Tibial artery (tissue), 4 donors: ENCODE data around the gene MIS18A.

ENCODE experiments used
- DNase-seq, 2 donors: peaks; one replicate each; pipeline ENCODE4 v3.0.0-alpha.2; 2019
- H3K27ac ChIP-seq, 2 donors: fragments of 200-600 bp; sonication (generic) in 1 of 2; 1 replicate in 1 of 2; 2 replicates in 1 of 2; pipeline ENCODE4 v1.5.1; 2018 to 2019; ENCODE audit warnings: mild to moderate bottlenecking in 1 of 2
- H3K27me3 ChIP-seq, 2 donors: fragments of 200-600 bp; sonication (generic) in 1 of 2; one replicate each; pipeline versions ENCODE4 v1.5.1 to v1.6.0; 2016 to 2019
- H3K36me3 ChIP-seq, 3 donors: fragments of 200-600 bp; sonication (generic) in 2 of 3; one replicate each; pipeline ENCODE4 v1.5.1; 2016 to 2019; ENCODE audit warnings: mild to moderate bottlenecking in 2 of 3
- H3K4me1 ChIP-seq, 4 donors: fragments of 200-600 bp; sonication (generic) in 2 of 4; 1 replicate in 3 of 4; 2 replicates in 1 of 4; pipeline ENCODE4 v1.5.1; 2016 to 2019
- H3K4me3 ChIP-seq, 2 donors: fragments of 200-600 bp; sonication (generic) in 1 of 2; 1 replicate in 1 of 2; 2 replicates in 1 of 2; pipeline ENCODE4 v1.5.1; 2018 to 2019; ENCODE audit warnings: mild to moderate bottlenecking in 2 of 2
- H3K9me3 ChIP-seq, 3 donors: fragments of 200-600 bp; sonication (generic) in 1 of 3; one replicate each; pipeline ENCODE4 v1.5.1; 2016 to 2019
- intact Hi-C: fragments of 100-400 bp; cut with DNase I; formaldehyde crosslinking; loops from one replicate; pipeline ENCODE4 v1.15.0; 2023; ENCODE audit warnings: low total_unique reads
- TF ChIP-seq, protein P1 (sequence below), 2 experiments: fragments of 200-600 bp in 1 of 2; fragments of 450-650 bp in 1 of 2; IDR thresholded peaks; one replicate each; pipeline ENCODE4 v1.5.1; 2017 to 2019; ENCODE audit warnings: antibody characterized with exemption in 2 of 2, mild to moderate bottlenecking in 1 of 2, moderate library complexity in 1 of 2

MIS18A gene

DNA sequence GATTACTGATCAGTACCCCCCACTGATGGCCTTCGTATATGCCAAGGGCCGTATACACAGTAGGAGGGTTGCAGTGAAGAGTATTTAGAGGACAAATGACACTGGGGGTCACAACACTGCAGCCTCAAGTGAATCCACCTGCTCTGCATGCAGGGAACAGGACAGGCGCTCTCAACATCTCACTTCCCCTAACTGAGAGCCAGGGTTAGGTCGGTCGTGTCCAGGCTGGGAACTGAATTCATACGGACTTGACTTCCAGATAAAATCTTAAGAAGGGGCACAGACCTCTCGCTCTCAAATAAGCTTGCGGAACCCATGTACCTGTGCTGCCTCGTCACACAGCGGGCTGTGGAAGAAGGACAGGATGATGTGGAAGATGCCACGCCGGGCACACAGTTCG, 42.6 kb upstream of the MIS18A start:
- Histone ChIP-seq H3K27me3 (no peaks in the 10 kb centered on the region), H3K9me3 (no peaks in the 10 kb centered on the region), H3K4me3 (no peak overlapping the region), H3K36me3 (peaks cover 87 to 98% (median 92%) of the 10 kb centered on the region in 3 donors), H3K27ac (no peak overlapping the region), H3K4me1 (no peaks in the 10 kb centered on the region)
- DNase-seq: no peak
- TF ChIP-seq, protein P1, sequence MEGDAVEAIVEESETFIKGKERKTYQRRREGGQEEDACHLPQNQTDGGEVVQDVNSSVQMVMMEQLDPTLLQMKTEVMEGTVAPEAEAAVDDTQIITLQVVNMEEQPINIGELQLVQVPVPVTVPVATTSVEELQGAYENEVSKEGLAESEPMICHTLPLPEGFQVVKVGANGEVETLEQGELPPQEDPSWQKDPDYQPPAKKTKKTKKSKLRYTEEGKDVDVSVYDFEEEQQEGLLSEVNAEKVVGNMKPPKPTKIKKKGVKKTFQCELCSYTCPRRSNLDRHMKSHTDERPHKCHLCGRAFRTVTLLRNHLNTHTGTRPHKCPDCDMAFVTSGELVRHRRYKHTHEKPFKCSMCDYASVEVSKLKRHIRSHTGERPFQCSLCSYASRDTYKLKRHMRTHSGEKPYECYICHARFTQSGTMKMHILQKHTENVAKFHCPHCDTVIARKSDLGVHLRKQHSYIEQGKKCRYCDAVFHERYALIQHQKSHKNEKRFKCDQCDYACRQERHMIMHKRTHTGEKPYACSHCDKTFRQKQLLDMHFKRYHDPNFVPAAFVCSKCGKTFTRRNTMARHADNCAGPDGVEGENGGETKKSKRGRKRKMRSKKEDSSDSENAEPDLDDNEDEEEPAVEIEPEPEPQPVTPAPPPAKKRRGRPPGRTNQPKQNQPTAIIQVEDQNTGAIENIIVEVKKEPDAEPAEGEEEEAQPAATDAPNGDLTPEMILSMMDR (IDR thresholded peaks at IDR 0.05): no peak
- intact Hi-C loops: no loop called here

DNA sequence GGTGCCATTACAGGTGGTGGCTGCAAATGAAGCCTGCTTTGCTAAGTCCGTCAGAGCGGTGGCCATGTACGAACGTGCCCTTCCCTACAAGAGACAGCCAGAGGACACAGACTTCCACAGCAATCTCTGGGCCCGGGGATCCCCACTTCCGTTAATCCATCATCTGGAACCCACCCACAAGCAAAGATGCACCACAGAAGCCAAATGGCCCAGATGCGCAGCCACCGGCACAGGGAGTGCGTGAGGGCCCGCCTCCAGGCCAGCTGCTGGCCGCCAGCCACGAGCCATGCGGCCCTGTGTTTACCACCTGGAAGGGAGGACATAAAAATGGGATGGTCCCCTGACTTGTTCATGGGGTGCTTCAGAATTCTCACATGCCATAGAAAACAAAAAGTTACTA, 41.9 kb upstream of the MIS18A start:
- no peaks in the 10 kb centered on the region for H3K4me1 ChIP-seq
- TF ChIP-seq, protein P1 (IDR thresholded peaks at IDR 0.05): no peak
- no peaks in the 10 kb centered on the region for H3K27me3 ChIP-seq
- no peak overlapping the region for H3K27ac ChIP-seq
- no peaks in the 10 kb centered on the region for H3K9me3 ChIP-seq
- peaks cover 94 to 100% (median 96%) of the 10 kb centered on the region in 3 donors for H3K36me3 ChIP-seq
- DNase-seq: no peak
- intact Hi-C loops: no loop called here
- H3K4me3 ChIP-seq: no peak overlapping the region

DNA sequence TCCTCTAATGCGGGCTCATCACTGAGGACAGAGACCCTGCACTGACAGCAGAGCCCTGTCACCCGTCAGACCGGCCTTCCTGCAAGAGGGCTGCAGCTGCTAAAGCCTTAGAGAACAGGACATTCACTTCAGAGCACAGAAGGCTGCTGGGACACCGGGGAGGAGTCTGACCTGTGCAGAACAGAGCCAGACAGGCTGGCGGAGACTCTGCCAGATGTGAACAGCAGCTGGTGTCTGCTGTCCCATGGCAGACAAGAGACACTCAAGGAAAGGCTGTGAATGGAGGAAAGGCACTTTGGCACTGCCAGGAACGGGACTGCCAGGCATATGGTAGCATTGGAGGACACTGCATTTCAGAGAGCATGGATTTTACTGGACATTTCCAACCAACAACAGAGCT, 41.2 kb upstream of the MIS18A start:
- Histone ChIP-seq H3K4me3 (no peak overlapping the region), H3K36me3 (peaks cover 94 to 100% (median 95%) of the 10 kb centered on the region in 3 donors)

DNA sequence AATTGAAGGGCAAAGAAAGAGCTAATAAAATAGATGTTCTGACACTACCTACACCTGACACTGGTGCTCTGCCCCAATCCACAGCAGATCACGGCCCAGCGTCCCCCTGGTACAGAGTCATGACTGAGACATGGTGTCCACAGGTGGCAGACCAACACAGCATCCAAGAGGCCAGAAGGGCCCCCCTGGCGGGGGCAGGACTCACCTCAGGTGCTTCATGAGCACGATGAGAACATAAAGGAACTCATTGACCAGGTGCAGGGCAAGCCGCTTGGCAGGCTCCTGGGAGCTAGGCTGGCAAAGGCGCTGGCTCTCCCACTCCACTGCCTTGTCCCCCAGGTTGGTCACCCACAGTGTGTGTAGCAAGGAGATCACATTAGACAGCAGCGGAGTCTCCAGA, 40.2 kb upstream of the MIS18A start:
- Histone ChIP-seq H3K36me3 (peaks cover 93 to 100% (median 95%) of the 10 kb centered on the region in 3 donors), H3K4me1 (no peaks in the 10 kb centered on the region), H3K9me3 (no peaks in the 10 kb centered on the region), H3K27ac (no peak overlapping the region), H3K27me3 (no peaks in the 10 kb centered on the region), H3K4me3 (no peak overlapping the region)
- no peak for DNase-seq
- TF ChIP-seq, protein P1 (IDR thresholded peaks at IDR 0.05): no peak
- intact Hi-C loops: no loop called here

More for the DNA sequence above, 41.2 kb upstream of the MIS18A start:
- Histone ChIP-seq H3K27me3 (no peaks in the 10 kb centered on the region), H3K27ac (no peak overlapping the region), H3K9me3 (no peaks in the 10 kb centered on the region), H3K4me1 (no peaks in the 10 kb centered on the region)
- no peak for DNase-seq
- intact Hi-C loops: no loop called here
- TF ChIP-seq, protein P1 (IDR thresholded peaks at IDR 0.05): no peak

DNA sequence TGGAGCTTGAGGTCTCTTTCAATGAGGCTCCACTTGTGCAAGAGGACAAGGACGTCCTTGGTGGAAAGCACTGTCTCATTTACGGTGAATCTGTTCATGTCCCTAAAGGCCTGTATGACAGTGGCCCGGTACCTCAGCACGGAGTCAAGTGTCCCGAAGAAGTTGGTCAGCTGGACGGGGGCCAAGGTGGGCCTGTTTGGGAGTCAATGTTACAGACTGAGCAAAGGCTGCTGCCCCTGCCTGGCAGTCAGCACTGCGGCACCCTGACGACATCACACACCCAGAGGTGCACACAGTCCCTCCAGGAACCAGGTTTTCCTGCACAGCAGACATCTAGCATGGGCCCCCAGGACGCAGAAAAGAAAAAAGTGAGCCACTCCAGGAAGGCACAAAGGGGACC, 38.9 kb upstream of the MIS18A start:
- intact Hi-C loops: no loop called here

More for the DNA sequence above, 38.9 kb upstream of the MIS18A start:
- Histone ChIP-seq H3K36me3 (peaks cover 84 to 97% (median 91%) of the 10 kb centered on the region in 3 donors), H3K9me3 (no peaks in the 10 kb centered on the region), H3K4me1 (no peaks in the 10 kb centered on the region), H3K27ac (no peak overlapping the region), H3K4me3 (no peak overlapping the region), H3K27me3 (no peaks in the 10 kb centered on the region)
- TF ChIP-seq, protein P1 (IDR thresholded peaks at IDR 0.05): no peak
- no peak for DNase-seq
